Nephron (organoid): ENCODE measurements around the gene DNAJB9.
"Not testable (repeated sequence)": the region's sequence is repeated elsewhere in the genome, so short reads cannot be mapped to it uniquely, and the experiment has no call there.

ENCODE experiments used
- H3K27ac Mint-ChIP-seq, 3 experiments: 2 replicates each; pipeline ENCODE4 v1.8.0; 2020; ENCODE audit warnings: mixed read lengths in 3 of 3, mild to moderate bottlenecking in 2 of 3, moderate library complexity in 1 of 3
- H3K27me3 Mint-ChIP-seq: 2 replicates; pipeline ENCODE4 v1.8.0; 2021; ENCODE audit warnings: low read depth, mild to moderate bottlenecking, moderate library complexity, mixed read lengths
- H3K36me3 Mint-ChIP-seq: 2 replicates; pipeline ENCODE4 v1.8.0; 2020; ENCODE audit warnings: low read depth, mixed read lengths
- H3K4me1 Mint-ChIP-seq: 2 replicates; pipeline ENCODE4 v1.8.0; 2020; ENCODE audit warnings: mixed read lengths
- H3K4me3 Mint-ChIP-seq, 3 experiments: 2 replicates each; pipeline ENCODE4 v1.8.0; 2020; ENCODE audit warnings: mild to moderate bottlenecking in 3 of 3, mixed read lengths in 3 of 3, moderate library complexity in 2 of 3
- H3K9me3 Mint-ChIP-seq: 2 replicates; pipeline ENCODE4 v1.8.0; 2020; ENCODE audit warnings: mixed read lengths
- TF ChIP-seq, protein P1 (sequence below), 3 experiments: fragments of 200-600 bp; sonication (generic); IDR thresholded peaks; one replicate each; pipeline ENCODE4 v1.5.0; 2021; ENCODE audit warnings: antibody characterized with exemption in 3 of 3; ENCODE audit not compliant: unreplicated experiment in 3 of 3

Gene DNAJB9

DNA sequence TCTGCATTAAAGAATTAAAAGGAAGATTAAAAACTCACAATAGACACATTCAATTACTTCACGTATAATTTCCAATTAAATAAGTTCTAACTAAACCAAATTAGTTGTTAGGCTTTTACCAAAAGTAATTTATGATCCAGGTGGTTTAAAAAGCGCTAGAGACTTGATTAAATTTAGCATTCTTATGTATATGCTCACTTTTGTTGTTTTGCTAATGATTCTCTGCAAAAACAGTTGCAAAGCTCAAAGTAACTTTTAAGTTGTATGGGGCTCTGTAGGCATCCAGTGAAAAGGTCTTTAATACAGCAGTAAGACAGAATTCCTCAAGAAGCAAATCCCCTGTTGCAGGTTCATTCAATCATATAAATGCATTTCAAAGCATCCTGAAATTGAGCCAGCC, 28.2 kb upstream of the DNAJB9 start:
- H3K27ac Mint-ChIP-seq, result no peak overlapping the region
- H3K4me3 Mint-ChIP-seq, result no peak overlapping the region
- H3K9me3 Mint-ChIP-seq, result no peaks in the 10 kb centered on the region
- H3K4me1 Mint-ChIP-seq, result no peaks in the 10 kb centered on the region
- TF ChIP-seq, protein P1, sequence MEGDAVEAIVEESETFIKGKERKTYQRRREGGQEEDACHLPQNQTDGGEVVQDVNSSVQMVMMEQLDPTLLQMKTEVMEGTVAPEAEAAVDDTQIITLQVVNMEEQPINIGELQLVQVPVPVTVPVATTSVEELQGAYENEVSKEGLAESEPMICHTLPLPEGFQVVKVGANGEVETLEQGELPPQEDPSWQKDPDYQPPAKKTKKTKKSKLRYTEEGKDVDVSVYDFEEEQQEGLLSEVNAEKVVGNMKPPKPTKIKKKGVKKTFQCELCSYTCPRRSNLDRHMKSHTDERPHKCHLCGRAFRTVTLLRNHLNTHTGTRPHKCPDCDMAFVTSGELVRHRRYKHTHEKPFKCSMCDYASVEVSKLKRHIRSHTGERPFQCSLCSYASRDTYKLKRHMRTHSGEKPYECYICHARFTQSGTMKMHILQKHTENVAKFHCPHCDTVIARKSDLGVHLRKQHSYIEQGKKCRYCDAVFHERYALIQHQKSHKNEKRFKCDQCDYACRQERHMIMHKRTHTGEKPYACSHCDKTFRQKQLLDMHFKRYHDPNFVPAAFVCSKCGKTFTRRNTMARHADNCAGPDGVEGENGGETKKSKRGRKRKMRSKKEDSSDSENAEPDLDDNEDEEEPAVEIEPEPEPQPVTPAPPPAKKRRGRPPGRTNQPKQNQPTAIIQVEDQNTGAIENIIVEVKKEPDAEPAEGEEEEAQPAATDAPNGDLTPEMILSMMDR (IDR thresholded peaks at IDR 0.05; ENCODE audit: unreplicated experiment in 3 of 3), result no peak
- H3K27me3 Mint-ChIP-seq, result no peaks in the 10 kb centered on the region
- H3K36me3 Mint-ChIP-seq, result no peaks in the 10 kb centered on the region

DNA sequence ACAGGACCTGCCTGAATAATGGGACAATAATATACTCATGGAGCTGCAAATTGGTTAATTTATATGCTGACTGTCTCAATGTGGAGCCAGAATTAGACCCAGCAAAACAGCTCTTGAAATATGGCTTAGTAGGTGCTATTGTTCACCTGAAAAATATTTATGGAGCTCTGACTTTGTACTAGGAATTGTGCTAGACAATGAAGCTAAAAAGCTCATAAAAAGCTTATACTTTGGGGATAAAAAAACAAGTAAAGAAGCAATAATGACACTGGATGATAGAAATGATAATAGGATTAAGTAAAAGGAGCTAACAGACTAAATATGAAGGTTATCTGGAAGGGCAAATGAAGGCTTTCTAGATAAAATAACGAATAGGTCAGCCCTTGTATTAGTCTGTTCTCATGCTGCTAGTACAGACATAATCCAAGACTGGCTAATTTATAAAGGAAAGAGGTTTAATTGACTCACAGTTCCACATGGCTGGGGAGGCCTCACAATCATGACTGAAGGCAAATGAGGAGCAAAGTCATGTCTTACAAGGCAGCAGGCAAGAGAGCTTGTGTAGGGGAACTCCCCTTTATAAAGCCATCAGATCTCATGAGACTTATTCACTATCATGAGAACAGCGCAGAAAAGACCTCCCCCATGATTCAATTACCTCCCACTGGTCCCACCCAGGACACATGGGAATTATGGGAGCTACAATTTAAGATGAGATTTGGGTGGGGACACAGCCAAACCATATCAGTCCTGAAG, 21.4 kb upstream of the DNAJB9 start:
- H3K27me3 Mint-ChIP-seq, H3K4me3 Mint-ChIP-seq, H3K9me3 Mint-ChIP-seq, H3K4me1 Mint-ChIP-seq: not testable (repeated sequence)
- H3K36me3 Mint-ChIP-seq, result peaks cover 10% of the 10 kb centered on the region
- H3K27ac Mint-ChIP-seq, result peak overlapping the region in 1 of 3 experiments; percentile 67

DNA sequence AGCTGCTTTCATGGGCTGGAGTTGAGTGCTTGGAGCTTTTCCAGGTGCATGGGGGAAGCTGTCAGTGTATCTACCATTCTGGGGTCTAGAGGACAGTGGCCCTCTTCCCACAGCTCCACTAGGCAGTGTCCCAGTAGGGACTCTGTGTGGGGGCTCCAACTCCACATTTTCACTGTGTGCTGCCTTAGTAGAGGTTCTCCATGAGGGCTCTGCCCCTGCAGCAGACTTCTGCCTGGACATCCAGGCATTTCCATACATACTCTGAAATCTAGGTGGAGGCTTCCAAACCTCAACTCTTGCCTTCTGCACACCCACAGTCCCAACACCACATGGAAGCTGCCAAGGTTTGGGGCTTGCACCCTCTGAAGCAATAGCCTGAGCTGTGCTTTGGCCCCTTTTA, 13.0 kb upstream of the DNAJB9 start:
- Mint-ChIP-seq H3K9me3 (peaks cover 39% of the 10 kb centered on the region), H3K36me3 (peaks cover 55% of the 10 kb centered on the region)
- H3K4me1 Mint-ChIP-seq, H3K27ac Mint-ChIP-seq, H3K4me3 Mint-ChIP-seq, H3K27me3 Mint-ChIP-seq: not testable (repeated sequence)

GRCh38 chr7:108557191-108557590, 12.5 kb upstream of the DNAJB9 start:
- Mint-ChIP-seq H3K4me1 (no peaks in the 10 kb centered on the region), H3K9me3 (peaks cover 40% of the 10 kb centered on the region), H3K27ac (no peak overlapping the region), H3K4me3 (no peak overlapping the region), H3K27me3 (no peaks in the 10 kb centered on the region), H3K36me3 (peaks cover 57% of the 10 kb centered on the region)
- TF ChIP-seq, protein P1 (IDR thresholded peaks at IDR 0.05; ENCODE audit: unreplicated experiment in 3 of 3), result no peak

GRCh38 chr7:108557617-108558016, 12.1 kb upstream of the DNAJB9 start:
- TF ChIP-seq, protein P1 (IDR thresholded peaks at IDR 0.05; ENCODE audit: unreplicated experiment in 3 of 3), result no peak
- H3K4me3 Mint-ChIP-seq, result no peak overlapping the region
- H3K4me1 Mint-ChIP-seq, result no peaks in the 10 kb centered on the region
- H3K9me3 Mint-ChIP-seq, result peaks cover 43% of the 10 kb centered on the region
- no peaks in the 10 kb centered on the region for H3K27me3 Mint-ChIP-seq
- no peak overlapping the region for H3K27ac Mint-ChIP-seq
- H3K36me3 Mint-ChIP-seq, result peaks cover 61% of the 10 kb centered on the region

- no peaks in the 10 kb centered on the region for H3K4me1 Mint-ChIP-seq
- no peaks in the 10 kb centered on the region for H3K27me3 Mint-ChIP-seq
- H3K9me3 Mint-ChIP-seq, result peaks cover 40% of the 10 kb centered on the region
- H3K36me3 Mint-ChIP-seq, result peaks cover 65% of the 10 kb centered on the region
- TF ChIP-seq, protein P1 (IDR thresholded peaks at IDR 0.05; ENCODE audit: unreplicated experiment in 3 of 3), result no peak
- H3K4me3 Mint-ChIP-seq, result no peak overlapping the region
- no peak overlapping the region for H3K27ac Mint-ChIP-seq
Observed at GRCh38 chr7:108559253-108559652, 10.4 kb upstream of the DNAJB9 start.

- TF ChIP-seq, protein P1 (IDR thresholded peaks at IDR 0.05; ENCODE audit: unreplicated experiment in 3 of 3), result no peak
- H3K4me1 Mint-ChIP-seq, result no peaks in the 10 kb centered on the region
- H3K36me3 Mint-ChIP-seq, result peaks cover 72% of the 10 kb centered on the region
- H3K9me3 Mint-ChIP-seq, result peaks cover 42% of the 10 kb centered on the region
- no peaks in the 10 kb centered on the region for H3K27me3 Mint-ChIP-seq
- H3K4me3 Mint-ChIP-seq, result no peak overlapping the region
- H3K27ac Mint-ChIP-seq, result no peak overlapping the region
Observed at GRCh38 chr7:108561047-108561619, 8.5 kb upstream of the DNAJB9 start.
